HG03354 (cell line): ENCODE measurements around the gene CCDC102B.

Experiments used
- ATAC-seq: cut with Tn5 transposase; IDR thresholded peaks from one replicate; pipeline ENCODE4 v1.9.1; 2021; ENCODE audit warnings: mild to moderate bottlenecking; ENCODE audit not compliant: unreplicated experiment, poor library complexity, severe bottlenecking

Gene CCDC102B

GRCh38 chr18:69031571-69031970 lies 233.7 kb downstream of the CCDC102B start:
- no peak for ATAC-seq

GRCh38 chr18:69032009-69032408 lies 234.1 kb downstream of the CCDC102B start:
- no peak for ATAC-seq

GRCh38 chr18:69035756-69036155 lies 237.9 kb downstream of the CCDC102B start:
- ATAC-seq: no peak

- ATAC-seq: no peak
Measured at GRCh38 chr18:69044215-69044614, 246.3 kb downstream of the CCDC102B start.

GRCh38 chr18:69064063-69064462 lies 266.2 kb downstream of the CCDC102B start:
- ATAC-seq: no peak

- no peak for ATAC-seq
Measured at GRCh38 chr18:69067048-69067447, 269.2 kb downstream of the CCDC102B start.

- ATAC-seq: no peak
Measured at GRCh38 chr18:69071680-69072079, 273.8 kb downstream of the CCDC102B start.

- no peak for ATAC-seq
Measured at GRCh38 chr18:69081846-69082245, 284.0 kb downstream of the CCDC102B start.

GRCh38 chr18:69082499-69082898 lies 284.6 kb downstream of the CCDC102B start:
- no peak for ATAC-seq

- ATAC-seq: no peak
Measured at GRCh38 chr18:69085951-69086350, 288.1 kb downstream of the CCDC102B start.

- ATAC-seq: no peak
Measured at GRCh38 chr18:69088973-69089372, 291.1 kb downstream of the CCDC102B start.

- ATAC-seq: peak; percentile 74
Measured at GRCh38 chr18:69097349-69097748, 299.5 kb downstream of the CCDC102B start.

GRCh38 chr18:69102959-69103358 lies 305.1 kb downstream of the CCDC102B start:
- ATAC-seq: no peak
